HG02870 (cell line): ENCODE measurements around the gene PKNOX2.

ENCODE experiments used
- ATAC-seq: cut with Tn5 transposase; IDR thresholded peaks from one replicate; pipeline ENCODE4 v1.9.1; 2021; ENCODE audit warnings: mild to moderate bottlenecking, moderate library complexity; ENCODE audit not compliant: unreplicated experiment

PKNOX2 gene

GRCh38 chr11:125429174-125429707, 264.7 kb downstream of the PKNOX2 start:
- no peak for ATAC-seq

GRCh38 chr11:125429807-125430678, 265.5 kb downstream of the PKNOX2 start:
- no peak for ATAC-seq

- no peak for ATAC-seq
Measured at GRCh38 chr11:125431009-125431408, 266.5 kb downstream of the PKNOX2 start.

- no peak for ATAC-seq
Measured at GRCh38 chr11:125431481-125431880, 266.9 kb downstream of the PKNOX2 start.

GRCh38 chr11:125433454-125434121, 269.0 kb downstream of the PKNOX2 start:
- ATAC-seq: peak; percentile 76

GRCh38 chr11:125435461-125436238, 271.1 kb downstream of the PKNOX2 start:
- ATAC-seq: no peak

GRCh38 chr11:125441648-125442410, 277.3 kb downstream of the PKNOX2 start:
- no peak for ATAC-seq

- ATAC-seq: no peak
Measured at GRCh38 chr11:125442946-125443345, 278.4 kb downstream of the PKNOX2 start.

GRCh38 chr11:125443767-125444311, 279.3 kb downstream of the PKNOX2 start:
- no peak for ATAC-seq

GRCh38 chr11:125445731-125446130, 281.2 kb downstream of the PKNOX2 start:
- no peak for ATAC-seq

- no peak for ATAC-seq
Measured at GRCh38 chr11:125446279-125446678, 281.7 kb downstream of the PKNOX2 start.

- ATAC-seq: no peak
Measured at GRCh38 chr11:125447721-125448120, 283.2 kb downstream of the PKNOX2 start.

- no peak for ATAC-seq
Measured at GRCh38 chr11:125448136-125448535, 283.6 kb downstream of the PKNOX2 start.

GRCh38 chr11:125449565-125449964, 285.0 kb downstream of the PKNOX2 start:
- no peak for ATAC-seq

- ATAC-seq: no peak
Measured at GRCh38 chr11:125451400-125452124, 287.0 kb downstream of the PKNOX2 start.

GRCh38 chr11:125452125-125452470, 287.5 kb downstream of the PKNOX2 start:
- no peak for ATAC-seq

GRCh38 chr11:125454047-125454446, 289.5 kb downstream of the PKNOX2 start:
- ATAC-seq: no peak

- no peak for ATAC-seq
Measured at GRCh38 chr11:125455851-125456250, 291.3 kb downstream of the PKNOX2 start.

GRCh38 chr11:125457814-125458343, 293.3 kb downstream of the PKNOX2 start:
- ATAC-seq: no peak
